Effector CD4-positive, alpha-beta T cell (primary cell): ENCODE measurements around the gene SLC5A3.

Experiments used
- DNase-seq: peaks from one replicate; pipeline ENCODE4 v3.0.0-alpha.2; 2020

Gene SLC5A3

GRCh38 chr21:34072145-34073031 lies 990 bp upstream of the SLC5A3 start:
- DNase-seq, result peak; percentile 7

- peak; percentile 20 for DNase-seq
Measured at GRCh38 chr21:34073749-34074282, 438 bp downstream of the SLC5A3 start.

- DNase-seq, result no peak
Measured at GRCh38 chr21:34074283-34075090, 1.1 kb downstream of the SLC5A3 start.

- DNase-seq, result no peak
Measured at GRCh38 chr21:34075091-34075425, 1.7 kb downstream of the SLC5A3 start.

- DNase-seq, result no peak
Measured at GRCh38 chr21:34075760-34076660, 2.6 kb downstream of the SLC5A3 start.

GRCh38 chr21:34076835-34077234 lies 3.5 kb downstream of the SLC5A3 start:
- DNase-seq, result no peak

- DNase-seq, result no peak
Measured at GRCh38 chr21:34077888-34078287, 4.5 kb downstream of the SLC5A3 start.

- no peak for DNase-seq
Measured at GRCh38 chr21:34078915-34079314, 5.5 kb downstream of the SLC5A3 start.

GRCh38 chr21:34080710-34081109 lies 7.3 kb downstream of the SLC5A3 start:
- DNase-seq, result no peak

- no peak for DNase-seq
Measured at GRCh38 chr21:34082769-34083168, 9.4 kb downstream of the SLC5A3 start.

- DNase-seq, result no peak
Measured at GRCh38 chr21:34083357-34083756, 10.0 kb downstream of the SLC5A3 start.

- no peak for DNase-seq
Measured at GRCh38 chr21:34085129-34085528, 11.8 kb downstream of the SLC5A3 start.

GRCh38 chr21:34086887-34087306 lies 13.5 kb downstream of the SLC5A3 start:
- no peak for DNase-seq

- DNase-seq, result no peak
Measured at GRCh38 chr21:34088752-34089151, 15.4 kb downstream of the SLC5A3 start.

- no peak for DNase-seq
Measured at GRCh38 chr21:34091032-34091431, 17.7 kb downstream of the SLC5A3 start.

GRCh38 chr21:34091607-34092006 lies 18.2 kb downstream of the SLC5A3 start:
- DNase-seq, result no peak

GRCh38 chr21:34092262-34092921 lies 19.0 kb downstream of the SLC5A3 start:
- DNase-seq, result no peak

- no peak for DNase-seq
Measured at GRCh38 chr21:34093083-34093482, 19.7 kb downstream of the SLC5A3 start.

GRCh38 chr21:34094949-34095348 lies 21.6 kb downstream of the SLC5A3 start:
- no peak for DNase-seq

- no peak for DNase-seq
Measured at GRCh38 chr21:34097442-34097841, 24.1 kb downstream of the SLC5A3 start.

GRCh38 chr21:34100337-34100736 lies 27.0 kb downstream of the SLC5A3 start:
- no peak for DNase-seq

- DNase-seq, result no peak
Measured at GRCh38 chr21:34100790-34101189, 27.4 kb downstream of the SLC5A3 start.
